Lower leg skin (tissue), 4 donors: ENCODE measurements around the gene SERPINA6. TPM values are rescaled to one million over a fixed set of nuclear protein-coding genes. Genes with fewer than 3 reads are reported as not detected.
"Not testable (repeated sequence)": the region's sequence is repeated elsewhere in the genome, so short reads cannot be mapped to it uniquely, and the experiment has no call there.

Source experiments
- DNase-seq, 2 donors: peaks; one replicate each; pipeline ENCODE4 v3.0.0-alpha.2; 2019; ENCODE audit warnings: low spot score in 2 of 2
- H3K4me3 ChIP-seq: fragments of 200-600 bp; sonication (generic); 2 replicates; pipeline ENCODE4 v1.5.1; 2017; ENCODE audit warnings: mild to moderate bottlenecking, low read depth; ENCODE audit not compliant: poor library complexity, severe bottlenecking
- POLR2A ChIP-seq, 2 donors: fragments of 450-650 bp; IDR thresholded peaks; one replicate each; pipeline ENCODE4 v1.6.1; 2016 to 2017; ENCODE audit warnings: antibody characterized with exemption in 2 of 2, mild to moderate bottlenecking in 1 of 2, moderate library complexity in 1 of 2
- WGBS, 2 donors: methylation state at CpG; one replicate each; pipeline ENCODE4 v1.1.5; 2018; 5-methylcytosine and 5-hydroxymethylcytosine counted together
- intact Hi-C: fragments of 100-400 bp; cut with DNase I; formaldehyde crosslinking; loops from one replicate; pipeline ENCODE4 v1.15.0; 2023; ENCODE audit warnings: low total_unique reads
- total RNA-seq, 4 donors: library from RNA; depleted of rRNA; stranded (reverse); fragments of >200 nt; gene quantifications; one replicate each; pipeline ENCODE4 v1.1.0, GENCODE V29; 2016
- TF ChIP-seq, protein P1 (sequence below), 3 donors: fragments of 450-650 bp; IDR thresholded peaks; one replicate each; pipeline ENCODE4 v1.5.1; 2016; ENCODE audit warnings: antibody characterized with exemption in 3 of 3, mild to moderate bottlenecking in 3 of 3, moderate library complexity in 2 of 3

The SERPINA6 gene
- total RNA-seq, 4 donors from 2014 or later: not detected

GRCh38 chr14:94298130-94298529, 25.0 kb downstream of the SERPINA6 start:
- WGBS, 2 donors: 90 to 91% methylated on average over 15 of the region's 15 CpGs
- TF ChIP-seq, protein P1, sequence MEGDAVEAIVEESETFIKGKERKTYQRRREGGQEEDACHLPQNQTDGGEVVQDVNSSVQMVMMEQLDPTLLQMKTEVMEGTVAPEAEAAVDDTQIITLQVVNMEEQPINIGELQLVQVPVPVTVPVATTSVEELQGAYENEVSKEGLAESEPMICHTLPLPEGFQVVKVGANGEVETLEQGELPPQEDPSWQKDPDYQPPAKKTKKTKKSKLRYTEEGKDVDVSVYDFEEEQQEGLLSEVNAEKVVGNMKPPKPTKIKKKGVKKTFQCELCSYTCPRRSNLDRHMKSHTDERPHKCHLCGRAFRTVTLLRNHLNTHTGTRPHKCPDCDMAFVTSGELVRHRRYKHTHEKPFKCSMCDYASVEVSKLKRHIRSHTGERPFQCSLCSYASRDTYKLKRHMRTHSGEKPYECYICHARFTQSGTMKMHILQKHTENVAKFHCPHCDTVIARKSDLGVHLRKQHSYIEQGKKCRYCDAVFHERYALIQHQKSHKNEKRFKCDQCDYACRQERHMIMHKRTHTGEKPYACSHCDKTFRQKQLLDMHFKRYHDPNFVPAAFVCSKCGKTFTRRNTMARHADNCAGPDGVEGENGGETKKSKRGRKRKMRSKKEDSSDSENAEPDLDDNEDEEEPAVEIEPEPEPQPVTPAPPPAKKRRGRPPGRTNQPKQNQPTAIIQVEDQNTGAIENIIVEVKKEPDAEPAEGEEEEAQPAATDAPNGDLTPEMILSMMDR (IDR thresholded peaks at IDR 0.05): no peak
- TF ChIP-seq POLR2A (IDR thresholded peaks at IDR 0.05): no peak
- intact Hi-C loops: no loop called here

GRCh38 chr14:94296181-94296545, 27.0 kb downstream of the SERPINA6 start:
- DNase-seq, H3K4me3 ChIP-seq, intact Hi-C loops: not testable (repeated sequence)
- WGBS, 2 donors: 46 to 72% methylated on average over 4 of the region's 4 CpGs

More at GRCh38 chr14:94298130-94298529, 25.0 kb downstream of the SERPINA6 start:
- no peak overlapping the region for H3K4me3 ChIP-seq
- no peak for DNase-seq

DNA sequence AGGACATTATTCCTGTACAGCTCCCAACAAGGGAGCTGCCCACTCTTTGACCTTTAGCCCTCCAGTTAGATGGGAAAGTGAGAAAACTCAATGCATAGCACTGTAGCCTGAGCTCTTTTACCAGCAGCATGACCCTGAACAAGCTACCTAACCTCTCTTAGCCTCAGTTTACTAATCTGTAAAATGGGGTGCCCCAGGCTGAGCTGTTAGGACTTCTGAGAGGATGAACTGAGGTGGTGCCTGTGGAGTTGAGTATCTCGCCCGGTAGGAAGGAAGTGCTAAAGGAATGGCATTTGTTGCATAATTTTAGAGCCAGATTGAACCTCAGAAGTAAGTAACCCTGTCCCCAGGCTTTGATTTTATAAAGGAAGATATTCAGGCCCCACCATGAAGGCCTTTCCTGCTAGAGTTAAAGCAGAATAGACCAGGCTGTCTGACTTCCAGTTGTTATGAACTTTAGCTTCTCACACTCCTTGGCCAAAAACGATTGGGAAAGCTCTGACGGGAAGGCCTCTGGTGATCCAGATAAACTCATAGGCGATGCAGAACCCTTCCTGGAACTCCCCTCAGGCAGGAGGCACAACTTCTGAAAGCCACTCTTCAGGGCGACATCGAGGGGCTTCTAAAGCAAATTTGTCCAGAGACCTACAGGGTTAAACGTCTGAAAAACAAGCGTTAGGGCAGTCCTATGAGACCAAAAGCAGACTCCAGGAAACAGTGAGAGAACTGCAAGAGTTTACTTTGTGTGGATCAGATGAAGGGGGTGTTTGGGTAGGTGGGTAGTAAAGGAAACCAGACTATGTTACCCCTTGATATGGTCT, 27.6 kb downstream of the SERPINA6 start:
- 72 to 76% methylated on average over 9 of the region's 9 CpGs for WGBS, 2 donors
- intact Hi-C loops: no loop called here
- no peak overlapping the region for H3K4me3 ChIP-seq
- no peak for DNase-seq
- TF ChIP-seq POLR2A (IDR thresholded peaks at IDR 0.05): no peak
- TF ChIP-seq, protein P1 (IDR thresholded peaks at IDR 0.05): no peak

GRCh38 chr14:94293578-94293924, 29.6 kb downstream of the SERPINA6 start:
- H3K4me3 ChIP-seq: no peak overlapping the region
- DNase-seq: no peak
- no peak for TF ChIP-seq POLR2A (IDR thresholded peaks at IDR 0.05)
- TF ChIP-seq, protein P1 (IDR thresholded peaks at IDR 0.05): no peak
- WGBS, 2 donors: 52 to 88% methylated on average over 3 of the region's 3 CpGs
- intact Hi-C loops: no loop called here

DNA sequence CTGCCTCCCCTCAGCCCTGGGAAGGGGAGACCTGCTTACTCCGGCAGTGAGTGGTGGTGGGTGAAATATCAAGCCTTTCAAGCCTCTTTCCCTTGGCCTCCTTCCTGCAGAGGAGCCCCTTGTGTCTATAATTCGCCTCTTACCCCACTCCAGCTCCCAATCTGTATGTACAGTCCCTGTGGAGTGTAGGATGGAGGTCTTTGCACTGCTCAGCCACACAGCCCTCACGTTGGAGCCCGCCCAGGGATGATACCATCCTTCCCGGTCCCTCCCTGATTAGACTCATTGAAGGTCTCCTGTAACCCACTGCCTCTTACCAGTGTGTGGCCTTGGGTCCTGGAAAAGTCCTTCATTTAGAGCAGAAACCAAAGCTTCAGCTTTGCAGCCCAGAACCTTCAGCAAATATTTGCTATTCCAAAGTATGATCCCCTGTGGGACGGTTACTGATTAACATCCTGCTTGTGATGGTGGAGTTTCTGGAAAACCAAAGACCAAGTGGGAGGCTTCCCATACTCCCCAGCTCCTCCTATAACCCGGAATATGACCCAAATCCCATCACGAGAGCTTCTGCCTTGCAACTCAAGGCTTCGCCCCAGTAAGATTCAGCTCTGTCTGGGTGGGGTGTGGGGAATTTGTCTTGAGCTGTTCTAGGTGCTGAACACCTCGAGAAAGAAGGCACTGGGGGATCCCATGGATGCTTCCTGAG, 30.1 kb downstream of the SERPINA6 start, which contains the start of gene SERPINA10:
SERPINA10 (minus strand) TSS at position 397 of the 706 bp plus-strand sequence. CDS start 2,675 bp downstream, outside the sequence.
- no peak for DNase-seq
- no peak within 1 kb of the TSS for H3K4me3 ChIP-seq
- TF ChIP-seq POLR2A (IDR thresholded peaks at IDR 0.05): no peak
- TF ChIP-seq, protein P1 (IDR thresholded peaks at IDR 0.05): no peak
- WGBS, 2 donors: 73 to 77% methylated on average over 10 of the region's 10 CpGs
- intact Hi-C loops: no loop called here

- no peak for TF ChIP-seq POLR2A (IDR thresholded peaks at IDR 0.05)
- TF ChIP-seq, protein P1 (IDR thresholded peaks at IDR 0.05): no peak
- intact Hi-C loops: no loop called here
- H3K4me3 ChIP-seq: no peak overlapping the region
- no peak for DNase-seq
- WGBS, 2 donors: 87 to 95% methylated on average over 3 of the region's 3 CpGs
Measured at GRCh38 chr14:94292526-94292871, 30.6 kb downstream of the SERPINA6 start.
